ENCODE data around the gene TAS1R3. TPM values are rescaled to one million over a fixed set of nuclear protein-coding genes. Genes with fewer than 3 reads are reported as not detected.

Gene TAS1R3
- total and polyA plus RNA-seq, 12 donors: 0.05 to 0.86 (median 0.56) TPM

DNA sequence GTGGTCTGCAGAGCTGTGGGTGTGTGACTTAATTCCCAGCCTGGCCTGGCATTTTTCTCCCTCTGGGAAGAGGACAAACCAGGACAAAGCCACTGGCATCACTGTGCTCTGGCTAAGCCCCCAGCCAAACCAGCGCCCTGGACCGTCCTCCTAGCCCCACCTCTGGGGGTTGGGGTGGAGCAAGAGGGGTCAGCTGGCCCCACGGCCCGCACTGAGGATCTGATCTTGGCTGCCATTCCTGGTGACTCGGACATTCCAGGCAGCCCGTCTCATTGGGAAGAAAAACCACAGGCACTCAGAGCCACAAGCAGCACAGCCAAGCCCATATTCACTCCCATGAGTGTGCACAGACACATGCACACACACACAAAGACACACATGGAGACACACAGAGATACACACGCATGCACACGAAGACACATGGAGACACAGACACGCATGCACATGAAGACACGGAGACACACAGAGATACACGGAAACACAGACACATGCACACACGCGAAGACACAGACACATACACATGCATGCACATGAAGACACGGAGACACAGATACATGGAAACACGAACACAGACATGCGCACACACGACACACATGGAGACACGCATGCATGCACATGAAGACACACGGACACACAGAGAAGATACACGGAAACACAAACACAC lies 29.6 kb downstream of the TAS1R3 start:
- TF ChIP-seq POLR2A (IDR thresholded peaks at IDR 0.05): no peak
- TF ChIP-seq, protein P1, sequence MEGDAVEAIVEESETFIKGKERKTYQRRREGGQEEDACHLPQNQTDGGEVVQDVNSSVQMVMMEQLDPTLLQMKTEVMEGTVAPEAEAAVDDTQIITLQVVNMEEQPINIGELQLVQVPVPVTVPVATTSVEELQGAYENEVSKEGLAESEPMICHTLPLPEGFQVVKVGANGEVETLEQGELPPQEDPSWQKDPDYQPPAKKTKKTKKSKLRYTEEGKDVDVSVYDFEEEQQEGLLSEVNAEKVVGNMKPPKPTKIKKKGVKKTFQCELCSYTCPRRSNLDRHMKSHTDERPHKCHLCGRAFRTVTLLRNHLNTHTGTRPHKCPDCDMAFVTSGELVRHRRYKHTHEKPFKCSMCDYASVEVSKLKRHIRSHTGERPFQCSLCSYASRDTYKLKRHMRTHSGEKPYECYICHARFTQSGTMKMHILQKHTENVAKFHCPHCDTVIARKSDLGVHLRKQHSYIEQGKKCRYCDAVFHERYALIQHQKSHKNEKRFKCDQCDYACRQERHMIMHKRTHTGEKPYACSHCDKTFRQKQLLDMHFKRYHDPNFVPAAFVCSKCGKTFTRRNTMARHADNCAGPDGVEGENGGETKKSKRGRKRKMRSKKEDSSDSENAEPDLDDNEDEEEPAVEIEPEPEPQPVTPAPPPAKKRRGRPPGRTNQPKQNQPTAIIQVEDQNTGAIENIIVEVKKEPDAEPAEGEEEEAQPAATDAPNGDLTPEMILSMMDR (IDR thresholded peaks at IDR 0.05): no peak
- Histone ChIP-seq H3K36me3 (replicated peaks in 1 of 2) (no peaks in the 10 kb centered on the region), H3K27ac (peak overlapping the region in 3 of 5 donors; percentile 16 to 87 (median 72)), H3K4me3 (no peak overlapping the region), H3K4me1 (replicated peaks in 1 of 2) (no peaks in the 10 kb centered on the region), H3K27me3 (no peaks in the 10 kb centered on the region), H3K9me3 (replicated peaks in 1 of 3) (no peaks in the 10 kb centered on the region)
- DNase-seq: peak in 3 of 7 donors; percentile 35 to 53 (median 53)
- intact Hi-C loops (cut with DNase I): no loop called here
- WGBS, 4 donors: 64 to 91% (median 75%) methylated on average over 14 to 20 of the region's 20 CpGs

DNA sequence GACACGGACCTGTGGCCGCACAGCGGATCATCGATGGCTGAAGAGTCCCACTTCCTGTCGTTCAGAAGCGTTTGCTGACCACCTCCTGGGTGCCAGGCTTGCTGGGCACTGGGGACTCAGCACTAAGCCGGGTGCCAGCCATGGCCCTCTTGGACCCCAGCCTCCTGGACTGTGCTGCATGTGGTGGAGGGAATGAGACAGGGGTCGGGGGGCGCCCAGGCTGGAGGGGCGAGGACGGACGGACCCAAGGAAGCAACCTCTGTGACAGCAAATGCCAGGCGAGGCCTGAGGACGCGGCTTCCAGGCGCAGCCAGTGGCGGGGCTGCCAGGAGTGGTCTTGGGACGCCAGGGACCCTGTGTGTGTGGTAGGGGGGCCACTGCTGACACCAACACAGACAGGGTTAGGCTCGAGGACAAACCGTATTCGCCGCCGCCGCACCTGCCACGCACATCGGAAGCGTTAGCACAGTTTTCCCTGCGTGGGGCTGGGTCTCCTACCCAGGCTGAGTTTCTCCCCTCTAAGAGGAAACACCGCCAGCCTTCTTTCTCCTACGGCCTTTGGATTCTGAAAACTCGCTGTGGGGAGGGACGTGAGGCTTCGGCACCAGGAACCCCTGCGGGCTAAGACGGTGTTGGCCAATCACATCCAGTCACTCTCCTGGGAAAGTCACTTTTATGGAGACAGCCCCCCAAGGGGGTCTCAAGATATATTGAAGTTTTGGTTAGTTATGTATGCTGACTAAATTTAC lies 30.3 kb downstream of the TAS1R3 start:
- no peaks in the 10 kb centered on the region for H3K4me1 ChIP-seq (replicated peaks in 1 of 2)
- intact Hi-C loops (cut with DNase I): no loop called here
- H3K9me3 ChIP-seq (replicated peaks in 1 of 3): no peaks in the 10 kb centered on the region
- peak in 1 of 7 donors; percentile 8 for DNase-seq
- H3K4me3 ChIP-seq: no peak overlapping the region
- WGBS, 4 donors: 75 to 80% (median 77%) methylated on average over 26 to 35 of the region's 35 CpGs
- peak overlapping the region in 2 of 5 donors; percentile 50 to 87 for H3K27ac ChIP-seq
- TF ChIP-seq, protein P1 (IDR thresholded peaks at IDR 0.05): no peak
- TF ChIP-seq POLR2A (IDR thresholded peaks at IDR 0.05): no peak
- no peaks in the 10 kb centered on the region for H3K27me3 ChIP-seq
- no peaks in the 10 kb centered on the region for H3K36me3 ChIP-seq (replicated peaks in 1 of 2)

GRCh38 chr1:1361982-1362423 lies 30.9 kb downstream of the TAS1R3 start:
- H3K27me3 ChIP-seq: no peaks in the 10 kb centered on the region
- H3K4me1 ChIP-seq (replicated peaks in 1 of 2): no peaks in the 10 kb centered on the region
- H3K9me3 ChIP-seq (replicated peaks in 1 of 3): no peaks in the 10 kb centered on the region
- intact Hi-C loops (cut with DNase I): no loop called here
- 13 to 18% (median 14%) methylated on average over 13 of the region's 13 CpGs for WGBS, 4 donors
- DNase-seq: peak in 5 of 7 donors; percentile 31 to 63 (median 57)
- peak overlapping the region in 2 of 5 donors; percentile 50 to 87 for H3K27ac ChIP-seq
- no peaks in the 10 kb centered on the region for H3K36me3 ChIP-seq (replicated peaks in 1 of 2)
- TF ChIP-seq, protein P1 (IDR thresholded peaks at IDR 0.05): peak in 1 of 6 experiments; percentile 18
- no peak for TF ChIP-seq POLR2A (IDR thresholded peaks at IDR 0.05)
- no peak overlapping the region for H3K4me3 ChIP-seq

- 77 to 83% (median 80%) methylated on average over 7 to 14 of the region's 14 CpGs for WGBS, 4 donors
- Histone ChIP-seq H3K9me3 (replicated peaks in 1 of 3) (no peaks in the 10 kb centered on the region), H3K27me3 (no peaks in the 10 kb centered on the region), H3K36me3 (replicated peaks in 1 of 2) (no peaks in the 10 kb centered on the region), H3K4me3 (no peak overlapping the region), H3K4me1 (replicated peaks in 1 of 2) (no peaks in the 10 kb centered on the region), H3K27ac (no peak overlapping the region)
- DNase-seq: no peak
- TF ChIP-seq POLR2A (IDR thresholded peaks at IDR 0.05): no peak
- TF ChIP-seq, protein P1 (IDR thresholded peaks at IDR 0.05): no peak
- intact Hi-C loops (cut with DNase I): no loop called here
These were observed 33.2 kb downstream of the TAS1R3 start for GRCh38 chr1:1364266-1364665.

Data from adrenal gland (tissue), 12 donors.